22Rv1 (cell line): ENCODE results near the gene TGFBRAP1.

Experiments used
- H3K27ac ChIP-seq: fragments of 450-650 bp; 2 replicates; pipeline ENCODE4 v1.5.1; 2017
- ZFX ChIP-seq: fragments of 450-650 bp; IDR thresholded peaks from 2 replicates; pipeline ENCODE4 v1.6.1; 2017; ENCODE audit warnings: antibody characterized with exemption, borderline replicate concordance
- TF ChIP-seq, protein P1 (sequence below): fragments of 450-650 bp; IDR thresholded peaks from 2 replicates; pipeline ENCODE4 v1.5.1; 2017; ENCODE audit warnings: mild to moderate bottlenecking

Gene TGFBRAP1

DNA sequence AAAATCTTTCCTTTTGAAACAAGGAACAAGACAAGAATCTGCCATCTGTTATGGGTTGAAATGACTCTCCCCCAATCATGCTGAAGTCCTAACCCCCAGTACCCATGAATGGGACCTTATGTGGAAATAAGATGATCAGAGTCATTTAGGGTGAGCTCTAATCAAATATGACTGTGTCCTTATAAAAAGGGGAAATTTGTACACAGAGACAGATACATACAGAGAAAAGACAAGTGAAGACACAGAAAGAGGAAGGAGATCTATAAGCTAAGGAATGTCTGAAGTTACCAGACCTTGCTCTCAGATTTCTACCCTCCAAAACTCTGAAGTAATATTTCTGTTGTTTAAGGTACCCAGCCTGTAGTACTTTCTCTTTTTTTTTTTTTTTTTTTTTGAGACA lies 15.7 kb downstream of the TGFBRAP1 start:
- TF ChIP-seq, protein P1, sequence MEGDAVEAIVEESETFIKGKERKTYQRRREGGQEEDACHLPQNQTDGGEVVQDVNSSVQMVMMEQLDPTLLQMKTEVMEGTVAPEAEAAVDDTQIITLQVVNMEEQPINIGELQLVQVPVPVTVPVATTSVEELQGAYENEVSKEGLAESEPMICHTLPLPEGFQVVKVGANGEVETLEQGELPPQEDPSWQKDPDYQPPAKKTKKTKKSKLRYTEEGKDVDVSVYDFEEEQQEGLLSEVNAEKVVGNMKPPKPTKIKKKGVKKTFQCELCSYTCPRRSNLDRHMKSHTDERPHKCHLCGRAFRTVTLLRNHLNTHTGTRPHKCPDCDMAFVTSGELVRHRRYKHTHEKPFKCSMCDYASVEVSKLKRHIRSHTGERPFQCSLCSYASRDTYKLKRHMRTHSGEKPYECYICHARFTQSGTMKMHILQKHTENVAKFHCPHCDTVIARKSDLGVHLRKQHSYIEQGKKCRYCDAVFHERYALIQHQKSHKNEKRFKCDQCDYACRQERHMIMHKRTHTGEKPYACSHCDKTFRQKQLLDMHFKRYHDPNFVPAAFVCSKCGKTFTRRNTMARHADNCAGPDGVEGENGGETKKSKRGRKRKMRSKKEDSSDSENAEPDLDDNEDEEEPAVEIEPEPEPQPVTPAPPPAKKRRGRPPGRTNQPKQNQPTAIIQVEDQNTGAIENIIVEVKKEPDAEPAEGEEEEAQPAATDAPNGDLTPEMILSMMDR: no peak
- TF ChIP-seq ZFX: no peak
- H3K27ac ChIP-seq: no peak overlapping the region

DNA sequence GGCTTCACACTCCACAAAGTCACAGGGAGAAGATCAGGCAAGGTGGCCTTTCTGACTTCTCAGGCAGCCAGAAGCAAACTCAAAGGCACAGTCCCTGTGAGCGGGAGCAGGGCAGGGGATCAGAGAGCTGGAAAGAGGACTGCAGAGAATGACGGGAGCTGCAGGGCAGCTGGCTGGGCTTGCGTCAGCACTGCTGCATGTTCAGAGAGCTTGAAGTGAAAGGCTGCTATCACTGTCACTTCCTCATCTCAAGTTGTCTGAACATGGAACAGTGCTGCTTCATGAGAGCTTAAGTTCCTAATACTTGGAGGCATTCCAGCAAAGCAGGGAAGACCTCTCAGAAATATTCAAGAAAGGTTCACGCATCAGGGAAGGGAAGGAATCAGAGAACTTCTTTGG lies 20.4 kb downstream of the TGFBRAP1 start:
- H3K27ac ChIP-seq: no peak overlapping the region
- no peak for TF ChIP-seq ZFX
- TF ChIP-seq, protein P1: no peak

DNA sequence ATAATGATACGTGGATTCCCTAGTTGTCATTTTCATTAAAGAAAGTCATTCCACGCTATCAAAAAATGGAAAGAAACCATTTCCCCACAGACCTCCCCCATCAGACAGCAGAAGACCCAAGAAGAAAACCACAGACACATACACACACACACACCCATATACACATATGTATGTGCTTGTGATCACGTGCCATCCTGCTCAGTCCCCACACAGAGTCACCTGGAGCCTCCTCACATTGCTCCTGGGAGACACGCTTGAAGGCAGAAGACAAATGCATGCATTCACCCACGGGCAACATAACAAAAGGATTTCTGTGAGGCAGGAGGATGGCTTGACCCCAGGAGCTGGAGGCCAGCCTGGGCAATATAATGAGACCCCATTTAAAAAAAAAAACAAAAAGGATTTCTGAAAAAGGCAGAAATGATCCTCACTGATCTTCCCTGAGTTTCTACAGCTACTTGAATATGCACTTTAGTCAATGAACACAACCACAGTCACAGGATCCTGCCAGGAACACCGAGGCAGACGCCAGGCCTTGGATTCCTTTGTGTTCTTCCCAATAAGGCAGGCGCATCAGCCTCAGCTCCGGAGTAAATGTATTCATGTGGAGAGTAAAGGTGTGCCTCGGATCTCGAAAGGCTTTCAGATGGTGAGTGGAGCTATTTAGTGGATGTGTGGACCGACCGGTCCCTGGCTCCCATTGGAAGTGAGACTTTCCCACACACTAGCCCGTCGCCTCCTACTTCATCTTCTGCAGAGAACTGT lies 21.0 kb downstream of the TGFBRAP1 start:
- TF ChIP-seq, protein P1: no peak
- no peak for TF ChIP-seq ZFX
- no peak overlapping the region for H3K27ac ChIP-seq

DNA sequence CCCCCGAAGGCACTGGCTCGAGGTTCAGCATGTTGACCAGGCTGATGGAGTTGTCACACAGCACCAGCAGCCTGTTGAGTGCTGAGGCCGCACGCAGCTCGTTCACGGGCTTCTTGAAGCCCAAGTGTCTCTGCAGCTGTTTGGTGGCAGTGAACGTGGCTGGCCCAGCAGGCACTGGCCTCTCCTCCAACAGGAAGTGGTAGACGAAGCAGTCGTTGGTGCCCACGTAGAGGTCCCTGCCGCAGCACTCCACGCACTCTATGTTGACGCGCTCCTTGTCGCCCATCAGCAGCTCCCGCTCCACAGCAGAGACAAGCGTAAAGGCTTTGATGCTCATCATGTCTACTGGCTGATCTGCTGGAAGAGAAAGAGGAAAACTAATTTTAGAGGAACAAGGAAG lies 21.6 kb downstream of the TGFBRAP1 start:
- TF ChIP-seq, protein P1: no peak
- no peak overlapping the region for H3K27ac ChIP-seq

DNA sequence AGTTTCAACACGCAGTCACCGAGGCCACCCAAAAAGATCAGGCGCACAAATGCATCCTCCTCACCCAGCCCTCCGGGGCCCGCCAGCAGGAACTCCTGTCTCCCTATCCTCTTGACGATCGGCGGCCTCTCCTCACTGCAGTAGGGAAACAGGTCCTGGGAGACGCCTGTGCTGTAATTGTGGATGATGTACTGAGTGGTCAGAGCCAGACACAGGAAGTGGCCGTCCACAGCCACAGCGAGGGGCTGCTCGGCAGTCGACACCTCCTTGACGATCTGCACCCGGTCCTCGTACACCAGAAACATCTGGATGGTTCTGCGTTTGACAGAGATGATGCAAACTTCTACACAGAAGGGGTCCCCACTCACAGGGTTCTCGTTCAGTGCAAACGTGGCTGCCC lies 22.0 kb downstream of the TGFBRAP1 start:
- TF ChIP-seq ZFX: no peak
- TF ChIP-seq, protein P1: no peak

DNA sequence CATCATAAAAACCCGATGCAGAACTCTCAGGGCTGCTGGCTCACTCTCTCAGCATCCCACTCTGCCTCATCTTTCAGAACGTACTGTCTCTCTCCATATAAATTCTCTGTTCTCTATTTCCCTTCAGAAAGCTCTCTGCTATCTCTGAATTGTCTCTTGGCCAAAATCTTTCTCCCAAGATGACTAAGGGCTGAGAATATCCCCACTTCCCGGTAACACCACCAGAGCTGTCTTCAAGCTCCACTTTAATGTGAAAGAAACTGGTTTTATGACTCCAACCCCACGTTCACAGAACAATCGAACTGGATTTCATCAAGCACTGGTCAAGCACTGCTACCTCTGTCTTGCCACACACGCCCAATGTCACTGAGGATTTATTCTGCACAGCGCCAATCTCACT lies 22.4 kb downstream of the TGFBRAP1 start:
- TF ChIP-seq, protein P1: no peak
- no peak for TF ChIP-seq ZFX
- no peak overlapping the region for H3K27ac ChIP-seq

More for the DNA sequence above, 22.0 kb downstream of the TGFBRAP1 start:
- no peak overlapping the region for H3K27ac ChIP-seq

DNA sequence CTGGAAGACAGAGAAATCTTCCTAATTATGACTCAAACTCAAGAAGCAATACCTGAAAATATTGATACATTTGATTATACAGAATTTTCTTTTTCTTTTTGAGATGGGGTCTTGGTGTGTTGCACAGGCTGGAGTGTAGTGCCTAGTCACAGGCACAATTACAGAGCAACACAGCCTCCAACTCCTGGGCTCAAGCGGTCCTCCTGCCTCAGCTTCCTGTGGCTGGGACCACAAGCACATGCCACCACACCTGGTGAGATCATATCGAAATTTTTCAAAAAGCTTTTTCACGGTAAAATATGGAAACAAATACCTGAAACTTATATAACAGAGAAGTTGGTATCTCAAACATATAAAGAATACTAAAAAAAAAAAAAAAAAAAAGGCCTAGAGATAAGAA lies 27.9 kb downstream of the TGFBRAP1 start:
- TF ChIP-seq, protein P1: no peak
- no peak for TF ChIP-seq ZFX

More for the DNA sequence above, 27.9 kb downstream of the TGFBRAP1 start:
- H3K27ac ChIP-seq: no peak overlapping the region
